Measurements from ENCODE around the gene SUSD1.

GRCh38 chr9:112043423-112043822, 131.7 kb downstream of the SUSD1 start:
- TF ChIP-seq EZH2 (IDR thresholded peaks at IDR 0.05): no peak
- TF ChIP-seq REST (IDR thresholded peaks at IDR 0.05; ENCODE audit: low read depth): no peak
- no peak for TF ChIP-seq CTCF (IDR thresholded peaks at IDR 0.05 in 2 of 3, conservative IDR thresholded peaks at IDR 0.05 in 1 of 3; ENCODE audit: borderline replicate concordance in 1 of 3, insufficient read depth in 1 of 3, low read depth in 2 of 3, low read length in 2 of 3)
- TF ChIP-seq CBX3 (IDR thresholded peaks at IDR 0.05; ENCODE audit: low read depth): no peak
- no peak for TF ChIP-seq POLR2A (IDR thresholded peaks at IDR 0.05; ENCODE audit: borderline replicate concordance, extremely low read depth, insufficient read depth, insufficient read length)
- no peak for TF ChIP-seq EZH2phosphoT487 (IDR thresholded peaks at IDR 0.05; ENCODE audit: borderline replicate concordance)
- no peak for TF ChIP-seq POLR2AphosphoS5 (IDR thresholded peaks at IDR 0.05; ENCODE audit: low read depth, low read length)
- TF ChIP-seq RAD21 (IDR thresholded peaks at IDR 0.05; ENCODE audit: low read depth): no peak
- no peak for TF ChIP-seq ZNF274 (IDR thresholded peaks at IDR 0.05; ENCODE audit: low read depth, low read length)
- TF ChIP-seq YY1 (IDR thresholded peaks at IDR 0.05; ENCODE audit: extremely low read depth, insufficient replicate concordance, low read depth, low read length): no peak

All from HCT116 (cell line).